Activated CD4-positive, alpha-beta memory T cell treated with anti-CD3 and anti-CD28 coated beads for 36 hours (primary cell): Measurements from ENCODE around the gene KANSL3. TPM values are rescaled to one million over a fixed set of nuclear protein-coding genes. Genes with fewer than 3 reads are reported as not detected.

Source experiments
- CTCF ChIA-PET: fragments of 350-600 bp; sonication (Branson Sonifier 250); formaldehyde crosslinking; loops from one replicate; lab custom pipeline; 2021; ENCODE audit warnings: antibody characterized with exemption, inconsistent platforms; lab: Charles Lee
- POLR2A ChIA-PET: fragments of 350-600 bp; sonication (Branson Sonifier 250); formaldehyde crosslinking; loops from one replicate; lab custom pipeline; 2021; ENCODE audit warnings: antibody characterized with exemption; lab: Charles Lee
- DNase-seq: peaks from one replicate; pipeline ENCODE4 v3.0.0-alpha.2; 2020
- H3K27ac Mint-ChIP-seq: one replicate; pipeline ENCODE4 v1.8.0; 2021; ENCODE audit warnings: mixed read lengths
- H3K27me3 Mint-ChIP-seq: one replicate; pipeline ENCODE4 v1.8.0; 2021; ENCODE audit warnings: mixed read lengths
- H3K36me3 Mint-ChIP-seq: one replicate; pipeline ENCODE4 v1.8.0; 2021; ENCODE audit warnings: mixed read lengths
- H3K4me1 Mint-ChIP-seq: one replicate; pipeline ENCODE4 v1.8.0; 2021; ENCODE audit warnings: low read depth, mixed read lengths
- H3K4me3 Mint-ChIP-seq: one replicate; pipeline ENCODE4 v1.8.0; 2021; ENCODE audit warnings: mild to moderate bottlenecking, mixed read lengths
- H3K9me3 Mint-ChIP-seq: one replicate; pipeline ENCODE4 v1.8.0; 2021; ENCODE audit warnings: mixed read lengths
- intact Hi-C: fragments of 100-400 bp; cut with micrococcal nuclease; formaldehyde crosslinking; loops from one replicate; pipeline ENCODE4 v1.15.1; 2023
- total RNA-seq, 2 experiments: library from RNA; stranded (reverse); gene quantifications; one replicate each; pipeline ENCODE4 v1.2.3, GENCODE V29; 2021

Gene KANSL3
- total RNA-seq, 2 experiments from 2014 or later, result 33.7 to 39.4 TPM

DNA sequence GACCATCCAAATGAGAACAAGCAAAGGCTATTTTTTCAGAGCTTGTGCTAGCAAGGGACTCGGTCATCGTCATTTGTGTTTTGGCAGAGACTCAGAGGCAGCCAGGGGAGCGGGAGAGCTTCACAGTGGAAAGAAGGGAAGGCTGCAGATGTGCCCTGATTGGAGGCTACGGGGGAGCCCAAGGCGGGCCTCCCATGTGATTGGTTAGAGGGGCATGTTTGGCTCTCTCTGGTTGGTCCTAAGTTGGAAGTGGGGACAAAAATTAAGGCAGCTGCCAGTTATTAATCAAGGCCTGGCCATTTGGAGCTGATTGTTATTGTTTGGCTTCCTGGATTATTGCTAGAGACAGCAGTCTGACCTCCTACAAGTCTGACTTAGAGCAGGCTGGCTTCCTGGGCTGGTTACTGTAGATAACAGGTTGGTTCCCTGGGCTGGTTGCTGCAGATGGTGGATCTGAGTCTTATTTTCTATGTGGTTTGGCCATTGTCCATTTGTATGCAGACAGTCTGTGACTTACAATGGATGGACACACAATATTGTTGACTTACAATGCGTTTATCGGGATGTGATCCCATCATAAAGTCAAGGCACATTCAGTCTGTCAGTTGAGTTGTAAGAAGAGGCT lies 10.3 kb upstream of the KANSL3 start:
- Mint-ChIP-seq H3K27ac (no peak overlapping the region), H3K9me3 (no peaks in the 10 kb centered on the region), H3K36me3 (no peaks in the 10 kb centered on the region), H3K27me3 (no peaks in the 10 kb centered on the region), H3K4me3 (no peak overlapping the region), H3K4me1 (no peaks in the 10 kb centered on the region)
- ChIA-PET POLR2A (no interaction called here), CTCF (no interaction called here)
- intact Hi-C loops, result no loop called here
- no peak for DNase-seq

DNA sequence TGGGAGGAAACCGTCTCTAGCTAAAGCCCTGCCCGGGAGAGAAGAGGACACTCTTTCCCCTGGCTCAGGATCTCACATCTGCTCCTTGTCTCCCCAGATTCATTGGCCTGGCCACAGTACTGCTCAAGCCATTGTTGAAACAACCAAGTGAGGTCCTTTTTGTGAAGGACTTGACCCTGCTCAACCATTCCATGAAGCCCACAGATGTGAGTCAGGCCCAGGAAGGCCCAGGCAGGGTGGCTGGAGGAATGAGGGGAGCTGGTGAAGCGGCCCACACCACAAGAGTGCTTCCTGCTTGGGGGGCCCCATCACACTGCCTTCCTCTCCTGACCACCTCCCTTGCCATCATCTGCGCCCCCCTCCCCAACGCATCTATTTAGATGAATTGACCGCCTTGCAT lies 9.6 kb upstream of the KANSL3 start:
- H3K27me3 Mint-ChIP-seq, result no peaks in the 10 kb centered on the region
- intact Hi-C loops, result no loop called here
- H3K4me1 Mint-ChIP-seq, result no peaks in the 10 kb centered on the region
- H3K4me3 Mint-ChIP-seq, result no peak overlapping the region
- H3K27ac Mint-ChIP-seq, result no peak overlapping the region
- ChIA-PET POLR2A (no interaction called here), CTCF (no interaction called here)
- H3K36me3 Mint-ChIP-seq, result no peaks in the 10 kb centered on the region
- no peak for DNase-seq
- H3K9me3 Mint-ChIP-seq, result no peaks in the 10 kb centered on the region

DNA sequence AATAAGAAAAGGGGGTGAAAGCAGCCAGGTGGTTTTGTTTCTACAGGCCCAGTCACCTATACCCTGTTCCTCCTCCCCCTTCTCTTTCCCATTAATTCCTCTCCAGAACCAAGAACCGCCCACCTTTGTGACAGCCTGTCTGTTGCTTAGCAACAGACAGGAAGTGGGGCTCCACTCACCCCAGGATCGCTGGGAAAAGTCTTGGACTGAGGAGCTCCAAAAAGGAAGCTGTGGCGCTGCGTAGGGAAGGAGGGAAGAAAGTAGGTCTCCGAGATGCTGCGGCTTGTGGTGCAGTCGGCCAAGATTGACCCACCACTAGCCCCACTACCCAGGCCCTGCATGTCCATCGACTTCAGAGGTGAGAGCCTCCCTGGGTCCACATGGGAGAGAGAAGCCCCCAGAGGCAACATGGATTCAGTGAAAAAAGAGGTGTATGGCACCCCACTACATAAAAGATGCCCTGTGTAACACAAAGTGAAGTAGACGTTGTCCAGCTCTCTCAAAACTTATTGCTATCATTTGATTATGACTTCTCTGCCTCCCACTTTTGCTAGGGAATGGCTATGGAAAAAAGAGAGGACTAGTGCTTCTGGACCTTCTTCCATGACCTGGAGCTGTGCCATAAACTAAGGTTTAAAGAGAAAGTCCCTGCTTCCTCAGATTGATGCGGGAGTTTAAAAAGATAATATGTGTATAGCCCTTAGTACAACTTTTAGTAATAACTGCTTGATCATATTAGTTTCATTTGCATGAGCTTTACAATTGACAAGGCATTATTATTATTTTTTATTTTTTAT lies 4.7 kb upstream of the KANSL3 start, which contains the start of gene FER1L5:
TSS of gene FER1L5 (plus strand) at position 201 of the 797 bp plus-strand sequence. CDS start at position 274, 73 bp downstream.
- ChIA-PET POLR2A (no interaction called here), CTCF (interaction anchor here (0.7 kb wide), 1 partner anchor 158 kb away, joined by 4 read pairs; no protein-coding TSS in a partner anchor)
- no peak for DNase-seq
- no peaks in the 10 kb centered on the region for H3K27me3 Mint-ChIP-seq
- intact Hi-C loops, result no loop called here
- H3K27ac Mint-ChIP-seq, result no peak within 1 kb of the TSS
- H3K4me3 Mint-ChIP-seq, result no peak within 1 kb of the TSS
- H3K4me1 Mint-ChIP-seq, result no peaks in the 10 kb centered on the region
- H3K36me3 Mint-ChIP-seq, result no peaks in the 10 kb centered on the region
- no peaks in the 10 kb centered on the region for H3K9me3 Mint-ChIP-seq

DNA sequence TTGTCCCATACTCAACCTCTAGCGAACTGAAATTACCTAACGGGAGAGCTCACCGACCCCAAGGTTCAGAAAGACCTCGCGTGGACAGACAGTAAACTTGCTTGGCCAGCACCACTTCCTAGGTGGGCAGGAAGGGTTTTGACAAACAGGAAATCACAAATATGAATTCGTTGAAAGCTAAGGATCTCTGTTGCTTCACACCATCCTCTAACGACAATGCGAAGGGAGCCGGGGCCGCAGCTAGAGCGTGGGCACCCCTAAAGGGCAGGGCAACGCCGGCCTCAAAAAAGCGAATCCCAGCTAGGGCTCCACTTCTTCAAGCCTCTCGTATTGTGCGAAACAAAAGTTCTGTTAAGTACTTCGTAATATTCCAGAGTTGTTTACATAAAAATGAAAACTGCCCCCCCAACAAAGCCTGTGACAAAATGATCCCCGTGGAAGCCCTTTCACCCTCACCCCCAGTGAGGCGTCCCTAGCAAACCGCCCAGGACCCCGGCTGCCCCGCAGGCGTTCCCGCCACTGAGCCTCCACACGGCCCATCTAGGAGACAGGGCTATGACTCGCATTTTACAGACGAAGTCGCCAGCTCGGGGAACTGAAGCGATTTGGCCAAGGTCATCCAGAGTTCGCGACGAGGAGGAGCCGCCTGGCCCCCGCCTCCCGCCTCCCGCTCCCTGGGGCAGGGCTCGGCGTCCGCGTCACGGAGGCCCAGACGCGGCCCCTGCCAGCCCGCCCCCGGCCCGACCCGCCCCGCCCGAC lies 548 bp downstream of the KANSL3 start:
- CTCF ChIA-PET, result interaction anchor here (0.6 to 2.3 kb wide), 4 partner anchors 81 to 133 kb away, joined by 3 to 10 read pairs (median 8); partner anchors contain the start of gene CNNM4
- peaks cover 28% of the 10 kb centered on the region for H3K4me1 Mint-ChIP-seq
- H3K27me3 Mint-ChIP-seq, result no peaks in the 10 kb centered on the region
- POLR2A ChIA-PET, result interaction anchor here (0.7 to 1.7 kb wide), 8 partner anchors 10 to 333 kb away, joined by 3 to 11 read pairs (median 4); partner anchors contain the start of genes ANKRD39 and CNNM4
- H3K27ac Mint-ChIP-seq, result peak overlapping the region; percentile 90
- peak overlapping the region; percentile 97 for H3K4me3 Mint-ChIP-seq
- no peaks in the 10 kb centered on the region for H3K9me3 Mint-ChIP-seq
- H3K36me3 Mint-ChIP-seq, result peaks cover 16% of the 10 kb centered on the region
- intact Hi-C loops, result loop anchor here (1.0 to 10.0 kb wide), 6 partner anchors 45 to 490 kb away; partner anchors contain the start of genes ARID5A, DUSP2 and LMAN2L
- DNase-seq, result peak; percentile 88

DNA sequence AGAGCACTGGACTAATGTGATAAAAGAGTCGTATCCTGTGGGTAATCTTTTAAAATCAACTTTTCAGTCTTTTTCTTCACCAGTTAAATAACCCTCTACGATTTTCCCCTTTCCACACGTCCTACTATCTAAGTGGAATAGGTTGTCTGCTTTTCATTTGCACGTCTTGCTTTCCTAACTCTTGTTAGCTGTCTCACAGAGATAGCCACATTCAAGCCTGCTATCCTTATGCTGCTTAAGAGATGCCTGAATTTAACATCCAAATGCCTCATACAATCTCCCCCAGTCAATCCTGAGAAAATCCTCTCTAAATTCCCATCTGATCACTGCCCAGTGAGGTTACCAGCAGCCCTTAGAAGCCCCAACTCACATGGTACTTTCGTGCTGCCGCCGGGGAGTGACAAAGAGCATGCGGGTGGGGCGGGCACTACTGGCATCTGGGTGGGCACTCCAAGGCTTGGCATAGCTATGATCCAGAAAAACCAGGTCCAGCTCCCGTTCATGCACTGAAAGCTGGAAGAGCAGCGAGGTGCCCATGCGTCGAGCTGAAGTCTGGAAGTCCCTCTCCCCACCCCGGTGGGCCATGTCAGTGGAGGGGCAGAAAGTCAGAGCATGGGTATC lies 1.5 kb downstream of the KANSL3 start:
- H3K36me3 Mint-ChIP-seq, result peaks cover 16% of the 10 kb centered on the region
- DNase-seq, result no peak
- peaks cover 31% of the 10 kb centered on the region for H3K4me1 Mint-ChIP-seq
- H3K4me3 Mint-ChIP-seq, result peak overlapping the region; percentile 97
- no peaks in the 10 kb centered on the region for H3K27me3 Mint-ChIP-seq
- H3K27ac Mint-ChIP-seq, result peak overlapping the region; percentile 24
- intact Hi-C loops, result loop anchor here (1.0 to 10.0 kb wide), 5 partner anchors 44 to 489 kb away; partner anchors contain the start of genes ARID5A, DUSP2 and LMAN2L
- no peaks in the 10 kb centered on the region for H3K9me3 Mint-ChIP-seq
- CTCF ChIA-PET, result interaction anchor here (1.9 to 2.3 kb wide), 2 partner anchors 125 to 127 kb away, joined by 10 read pairs; partner anchors contain the start of gene CNNM4
- POLR2A ChIA-PET, result interaction anchor here (0.6 to 1.5 kb wide), 4 partner anchors 9 to 221 kb away, joined by 3 to 11 read pairs (median 4); partner anchors contain the start of gene ANKRD39

DNA sequence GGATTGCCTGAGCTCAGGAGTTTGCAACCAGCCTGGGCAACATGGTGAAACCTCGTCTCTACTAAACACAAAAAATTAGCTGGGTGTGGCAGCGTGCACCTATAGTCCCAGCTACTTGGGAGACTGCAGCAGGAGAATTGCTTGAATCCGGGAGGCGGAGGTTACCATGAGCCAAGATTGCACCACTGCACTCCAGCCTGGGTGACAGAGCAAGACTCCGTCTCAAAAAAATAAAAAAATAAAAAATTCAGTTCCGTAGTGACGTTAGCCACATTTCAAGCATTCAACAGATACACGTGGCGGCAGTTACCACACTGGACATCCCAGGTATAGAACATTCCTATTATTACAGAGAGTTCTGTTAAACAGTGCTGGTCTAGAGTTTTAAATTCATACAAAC lies 4.5 kb downstream of the KANSL3 start:
- peaks cover 38% of the 10 kb centered on the region for H3K4me1 Mint-ChIP-seq
- H3K4me3 Mint-ChIP-seq, result no peak overlapping the region
- no peak overlapping the region for H3K27ac Mint-ChIP-seq
- intact Hi-C loops, result loop anchor here (10.0 kb wide), 1 partner anchor 171 kb away; no protein-coding TSS in a partner anchor
- ChIA-PET POLR2A (no interaction called here), CTCF (no interaction called here)
- H3K27me3 Mint-ChIP-seq, result no peaks in the 10 kb centered on the region
- H3K9me3 Mint-ChIP-seq, result no peaks in the 10 kb centered on the region
- DNase-seq, result no peak
- peaks cover 35% of the 10 kb centered on the region for H3K36me3 Mint-ChIP-seq

DNA sequence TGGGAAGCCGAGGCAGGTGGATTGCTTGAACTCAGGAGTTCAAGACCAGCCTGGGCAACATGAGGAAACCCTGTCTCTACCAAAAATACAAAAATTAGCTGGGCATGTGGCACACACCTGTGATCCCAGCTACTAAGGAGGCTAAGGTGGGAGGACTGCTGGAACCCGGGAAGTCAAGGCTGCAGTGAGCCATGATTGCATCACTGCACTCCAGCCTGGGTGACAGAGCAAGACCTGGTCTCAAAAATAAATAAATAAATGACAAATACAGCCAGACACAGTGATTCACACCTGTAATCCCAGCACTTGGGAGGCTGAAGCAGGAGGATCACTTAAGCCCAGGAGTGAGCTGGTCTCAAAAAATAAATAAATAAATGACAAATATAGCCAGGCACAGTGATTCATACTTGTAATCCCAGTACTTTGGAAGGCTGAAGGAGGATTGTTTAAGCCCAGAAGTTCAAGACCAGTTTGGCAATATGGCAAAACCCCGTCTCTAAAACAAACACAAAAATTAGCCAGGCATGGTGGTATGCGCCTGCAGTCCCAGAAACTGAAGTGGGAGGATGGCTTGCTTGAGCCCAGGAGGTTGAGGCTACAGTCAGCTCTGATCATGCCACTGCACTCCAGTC lies 6.2 kb downstream of the KANSL3 start:
- Mint-ChIP-seq H3K27me3 (no peaks in the 10 kb centered on the region), H3K36me3 (peaks cover 32% of the 10 kb centered on the region), H3K27ac (no peak overlapping the region), H3K4me1 (peaks cover 35% of the 10 kb centered on the region), H3K4me3 (no peak overlapping the region), H3K9me3 (no peaks in the 10 kb centered on the region)
- no peak for DNase-seq
- ChIA-PET POLR2A (interaction anchor here (0.6 kb wide), 1 partner anchor 154 kb away, joined by 4 read pairs; no protein-coding TSS in a partner anchor), CTCF (no interaction called here)
- intact Hi-C loops, result loop anchor here (10.0 kb wide), 1 partner anchor 173 kb away; no protein-coding TSS in a partner anchor

DNA sequence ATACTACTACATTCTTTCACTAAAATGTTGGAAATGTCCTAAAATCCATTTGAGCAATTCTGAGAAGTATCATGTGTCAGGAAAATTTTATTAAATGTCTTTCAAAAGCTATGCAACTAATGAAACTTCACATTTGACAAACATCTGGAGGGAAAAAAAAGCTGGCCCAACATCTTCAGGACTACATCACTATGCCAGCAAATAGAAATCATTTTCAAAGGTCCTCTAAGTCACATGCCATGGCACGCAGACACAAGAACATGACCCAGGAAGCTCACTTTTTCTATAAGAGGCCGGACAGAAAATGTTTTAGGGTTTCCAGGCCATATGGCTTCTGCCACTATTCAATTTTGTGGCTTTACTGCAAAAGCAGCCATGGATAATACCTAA lies 11.6 kb downstream of the KANSL3 start:
- no peak overlapping the region for H3K27ac Mint-ChIP-seq
- ChIA-PET CTCF (no interaction called here), POLR2A (interaction anchor here (1.3 kb wide), 1 partner anchor 11 kb away, joined by 5 read pairs; no protein-coding TSS in a partner anchor)
- H3K27me3 Mint-ChIP-seq, result no peaks in the 10 kb centered on the region
- peaks cover 33% of the 10 kb centered on the region for H3K36me3 Mint-ChIP-seq
- H3K4me1 Mint-ChIP-seq, result peaks cover 19% of the 10 kb centered on the region
- H3K9me3 Mint-ChIP-seq, result no peaks in the 10 kb centered on the region
- no peak for DNase-seq
- H3K4me3 Mint-ChIP-seq, result no peak overlapping the region
- intact Hi-C loops, result no loop called here

DNA sequence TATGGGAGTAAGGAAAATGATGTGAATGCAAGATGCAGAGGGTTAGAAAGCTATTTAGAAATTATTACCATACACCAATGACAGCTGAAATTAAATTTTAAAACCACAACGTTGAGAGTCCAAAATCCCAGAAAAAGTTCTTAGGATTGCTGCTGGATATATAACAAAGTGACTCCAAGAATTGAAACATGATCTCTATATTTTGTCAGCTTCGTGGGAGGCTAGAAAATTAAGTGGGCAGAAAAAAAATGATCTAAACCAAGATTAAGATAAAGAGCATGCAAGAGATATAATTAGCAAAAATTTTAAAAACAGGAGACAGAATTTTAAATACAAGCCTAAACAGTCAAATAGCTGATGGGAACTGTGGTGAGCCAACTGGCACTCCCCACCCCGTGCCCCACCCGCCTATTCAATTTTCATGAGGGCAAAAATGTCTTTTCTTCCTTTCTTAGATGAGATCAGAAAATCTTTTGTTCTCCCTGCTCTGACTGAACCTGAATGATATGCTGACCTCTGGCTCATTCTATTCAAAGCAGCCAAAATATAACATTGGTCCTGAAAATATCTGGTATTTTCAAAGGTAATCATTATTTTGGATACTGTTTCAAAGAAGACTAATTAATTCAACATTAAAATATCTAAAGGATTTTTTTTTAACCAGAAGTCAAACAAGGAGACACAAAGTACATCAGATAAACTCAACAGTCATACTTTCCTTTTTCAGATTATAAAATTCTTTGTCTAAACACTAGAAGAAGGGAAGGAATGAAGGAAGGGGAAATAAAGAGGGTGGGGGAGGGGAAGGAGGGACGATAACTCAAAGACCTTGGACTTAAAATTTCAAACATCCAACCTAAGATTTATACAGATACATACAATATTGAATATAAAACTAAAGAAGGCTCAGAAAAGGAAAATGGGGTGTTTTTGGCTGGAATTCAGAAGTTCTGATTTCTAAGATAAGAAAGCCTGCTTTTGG lies 12.2 kb downstream of the KANSL3 start:
- CTCF ChIA-PET, result no interaction called here
- Mint-ChIP-seq H3K27ac (no peak overlapping the region), H3K27me3 (no peaks in the 10 kb centered on the region), H3K4me3 (no peak overlapping the region), H3K9me3 (no peaks in the 10 kb centered on the region), H3K4me1 (peaks cover 13% of the 10 kb centered on the region), H3K36me3 (peaks cover 27% of the 10 kb centered on the region)
- no peak for DNase-seq
- POLR2A ChIA-PET, result no interaction called here
- intact Hi-C loops, result no loop called here

DNA sequence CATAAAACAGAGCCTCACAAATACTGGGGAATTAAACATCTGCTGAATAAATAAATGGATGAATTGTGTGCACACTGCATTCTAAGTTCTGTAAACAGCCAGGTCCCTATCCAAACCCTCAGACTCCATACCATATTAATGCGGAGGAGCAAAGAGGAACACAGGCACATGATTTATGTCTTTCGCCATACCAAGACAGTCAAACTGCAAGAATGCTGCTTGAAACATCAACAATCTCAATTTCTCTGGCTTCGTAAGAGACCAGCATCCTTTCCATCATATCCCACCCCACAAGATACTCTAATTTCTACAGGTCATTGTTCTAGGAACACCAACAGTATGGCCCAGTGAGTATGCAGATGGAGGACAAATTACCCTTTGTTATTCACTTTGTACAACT lies 15.0 kb downstream of the KANSL3 start:
- H3K27me3 Mint-ChIP-seq, result no peaks in the 10 kb centered on the region
- peaks cover 21% of the 10 kb centered on the region for H3K36me3 Mint-ChIP-seq
- ChIA-PET POLR2A (interaction anchor here (0.5 to 1.0 kb wide), 2 partner anchors 14 to 119 kb away, joined by 4 to 6 read pairs; no protein-coding TSS in a partner anchor), CTCF (no interaction called here)
- H3K4me3 Mint-ChIP-seq, result no peak overlapping the region
- peaks cover 11% of the 10 kb centered on the region for H3K4me1 Mint-ChIP-seq
- no peaks in the 10 kb centered on the region for H3K9me3 Mint-ChIP-seq
- DNase-seq, result no peak
- intact Hi-C loops, result no loop called here
- no peak overlapping the region for H3K27ac Mint-ChIP-seq
